Peyer's patch (tissue), 4 donors: ENCODE measurements around the gene UBE3A.

Experiments used
- POLR2A ChIP-seq, 2 donors: fragments of 450-650 bp; IDR thresholded peaks; one replicate each; pipeline ENCODE4 v1.5.1; 2017; ENCODE audit warnings: antibody characterized with exemption in 2 of 2, mild to moderate bottlenecking in 2 of 2, moderate library complexity in 2 of 2
- TF ChIP-seq, protein P1 (sequence below), 6 experiments: fragments of 450-650 bp in 4 of 6; fragments of 200-600 bp in 2 of 6; sonication (generic) in 1 of 6; IDR thresholded peaks; one replicate each; pipeline ENCODE4 v1.5.1; 2017 to 2019; ENCODE audit warnings: antibody characterized with exemption in 6 of 6, mild to moderate bottlenecking in 3 of 6, moderate library complexity in 1 of 6

DNA sequence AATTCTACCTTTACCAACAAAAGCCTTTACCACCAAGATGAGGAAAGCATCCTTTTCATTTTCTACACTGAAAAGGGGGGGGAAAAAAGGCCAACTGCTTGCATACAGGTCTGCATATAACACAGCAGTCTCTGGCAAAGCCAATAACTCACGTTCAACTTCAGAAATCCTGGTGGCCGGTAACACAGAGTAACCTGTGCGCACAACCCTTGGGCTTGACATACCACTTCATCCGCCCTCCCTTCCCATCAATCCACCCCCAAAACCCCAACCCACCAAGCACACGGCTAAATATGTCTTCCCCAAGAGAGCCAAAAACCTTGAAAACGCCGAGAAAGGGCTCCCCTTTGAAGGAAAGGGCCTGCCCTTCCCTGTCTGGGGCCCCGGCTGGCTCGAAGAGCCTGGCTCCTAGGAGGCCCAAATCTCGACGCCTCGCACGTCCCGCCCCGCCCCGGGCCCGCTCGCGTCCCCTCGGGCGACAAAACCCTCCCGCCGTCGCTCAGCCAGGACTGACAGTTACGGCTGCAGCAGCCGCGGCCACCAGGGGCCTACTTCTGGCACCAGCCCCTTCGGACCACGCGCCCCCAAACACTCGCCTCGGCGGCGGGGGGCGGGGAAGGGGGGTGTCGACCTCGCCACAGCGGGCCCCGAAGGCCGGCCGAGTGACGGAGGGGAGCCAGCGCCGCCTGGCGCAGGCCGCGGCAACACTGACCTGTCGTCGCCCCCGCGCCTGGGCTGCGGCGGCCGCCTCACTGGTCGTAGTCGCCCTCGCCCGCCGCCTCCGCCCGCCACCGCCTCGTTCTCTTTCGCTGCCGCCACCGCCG, 835 bp downstream of the UBE3A start:
- TF ChIP-seq, protein P1, sequence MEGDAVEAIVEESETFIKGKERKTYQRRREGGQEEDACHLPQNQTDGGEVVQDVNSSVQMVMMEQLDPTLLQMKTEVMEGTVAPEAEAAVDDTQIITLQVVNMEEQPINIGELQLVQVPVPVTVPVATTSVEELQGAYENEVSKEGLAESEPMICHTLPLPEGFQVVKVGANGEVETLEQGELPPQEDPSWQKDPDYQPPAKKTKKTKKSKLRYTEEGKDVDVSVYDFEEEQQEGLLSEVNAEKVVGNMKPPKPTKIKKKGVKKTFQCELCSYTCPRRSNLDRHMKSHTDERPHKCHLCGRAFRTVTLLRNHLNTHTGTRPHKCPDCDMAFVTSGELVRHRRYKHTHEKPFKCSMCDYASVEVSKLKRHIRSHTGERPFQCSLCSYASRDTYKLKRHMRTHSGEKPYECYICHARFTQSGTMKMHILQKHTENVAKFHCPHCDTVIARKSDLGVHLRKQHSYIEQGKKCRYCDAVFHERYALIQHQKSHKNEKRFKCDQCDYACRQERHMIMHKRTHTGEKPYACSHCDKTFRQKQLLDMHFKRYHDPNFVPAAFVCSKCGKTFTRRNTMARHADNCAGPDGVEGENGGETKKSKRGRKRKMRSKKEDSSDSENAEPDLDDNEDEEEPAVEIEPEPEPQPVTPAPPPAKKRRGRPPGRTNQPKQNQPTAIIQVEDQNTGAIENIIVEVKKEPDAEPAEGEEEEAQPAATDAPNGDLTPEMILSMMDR (IDR thresholded peaks at IDR 0.05), result peak in 3 of 6 experiments; percentile 24 to 43 (median 33)
- TF ChIP-seq POLR2A (IDR thresholded peaks at IDR 0.05), result no peak
